CD4-positive, alpha-beta T cell (primary cell): ENCODE measurements around the gene EML4. TPM values are rescaled to one million over a fixed set of nuclear protein-coding genes. Genes with fewer than 3 reads are reported as not detected.

ENCODE experiments used
- ATAC-seq: fragments of 200-7000 bp; cut with Tn5 transposase; one replicate; pipeline ENCODE4 v1.10.0; 2022; ENCODE audit warnings: mild to moderate bottlenecking; ENCODE audit not compliant: poor library complexity
- CTCF ChIA-PET: fragments of 350-600 bp; sonication (Branson Sonifier 250); formaldehyde crosslinking; loops from one replicate; lab custom pipeline; 2021; ENCODE audit warnings: antibody characterized with exemption, inconsistent platforms; lab: Charles Lee
- POLR2A ChIA-PET: fragments of 350-600 bp; sonication (Branson Sonifier 250); formaldehyde crosslinking; loops from one replicate; lab custom pipeline; 2021; ENCODE audit warnings: antibody characterized with exemption, inconsistent platforms; lab: Charles Lee
- DNase-seq, 14 experiments: peaks; one replicate each; pipeline ENCODE4 v3.0.0-alpha.2; 2013 to 2020; ENCODE audit warnings: mixed read lengths in 2 of 14
- H3K27ac ChIP-seq, 2 donors: one replicate each; pipeline versions ENCODE4 v1.5.1 to v1.7.0; 2013; ENCODE audit warnings: low read length in 2 of 2, low read depth in 1 of 2, mild to moderate bottlenecking in 1 of 2
- H3K27me3 ChIP-seq, 2 experiments: 1 replicate in 1 of 2; 2 replicates in 1 of 2; pipeline versions ENCODE4 v1.6.1 to v1.7.0; 2013; ENCODE audit warnings: low read length in 2 of 2, control low read depth in 1 of 2, mild to moderate bottlenecking in 1 of 2, moderate library complexity in 1 of 2; ENCODE audit not compliant: insufficient read depth in 2 of 2, control insufficient read depth in 1 of 2
- H3K36me3 ChIP-seq: one replicate; pipeline ENCODE4 v1.6.1; 2013; ENCODE audit warnings: low read length, control low read depth; ENCODE audit not compliant: insufficient read depth
- H3K4me1 ChIP-seq: one replicate; pipeline ENCODE4 v1.6.1; 2013; ENCODE audit warnings: low read length, control low read depth; ENCODE audit not compliant: insufficient read depth
- H3K4me3 ChIP-seq: one replicate; pipeline ENCODE4 v1.5.1; 2013; ENCODE audit warnings: mild to moderate bottlenecking, low read length, moderate library complexity
- H3K9me3 ChIP-seq, 2 experiments: 1 replicate in 1 of 2; 2 replicates in 1 of 2; pipeline versions ENCODE4 v1.6.1 to v1.7.0; 2013; ENCODE audit warnings: low read length in 2 of 2, mild to moderate bottlenecking in 2 of 2, control low read depth in 1 of 2, moderate library complexity in 1 of 2; ENCODE audit not compliant: control insufficient read depth in 1 of 2, insufficient read depth in 1 of 2
- H3K27ac Mint-ChIP-seq: one replicate; pipeline ENCODE4 v1.8.0; 2020; ENCODE audit warnings: mixed read lengths
- H3K27me3 Mint-ChIP-seq: one replicate; pipeline ENCODE4 v1.8.0; 2021; ENCODE audit warnings: mixed read lengths
- H3K36me3 Mint-ChIP-seq: one replicate; pipeline ENCODE4 v1.8.0; 2021; ENCODE audit warnings: low read depth, mixed read lengths
- H3K4me1 Mint-ChIP-seq: one replicate; pipeline ENCODE4 v1.8.0; 2021; ENCODE audit warnings: low read depth, mixed read lengths
- H3K4me3 Mint-ChIP-seq: one replicate; pipeline ENCODE4 v1.8.0; 2020; ENCODE audit warnings: mild to moderate bottlenecking, mixed read lengths
- H3K9me3 Mint-ChIP-seq: one replicate; pipeline ENCODE4 v1.8.0; 2020; ENCODE audit warnings: mixed read lengths
- CTCF ChIP-seq: fragments of 200-600 bp; IDR thresholded peaks from one replicate; pipeline ENCODE4 v1.8.0; 2022; ENCODE audit warnings: antibody characterized with exemption, mild to moderate bottlenecking
- intact Hi-C, 2 experiments: fragments of 100-400 bp; cut with DNase I in 1 of 2; cut with micrococcal nuclease in 1 of 2; formaldehyde crosslinking; loops; one replicate each; pipeline versions ENCODE4 v1.15.1 to v1.9.0; 2023 to 2025; cut with DNase I, micrococcal nuclease
- total RNA-seq, 174 experiments: library from RNA in 2 of 174; stranded (reverse) in 2 of 174; gene quantifications; one replicate each; pipeline ENCODE4 v1.2.3 and lab custom pipeline; 2021 to 2026

EML4 gene
- total RNA-seq, 2 experiments from 2014 or later: 219 to 228 TPM

DNA sequence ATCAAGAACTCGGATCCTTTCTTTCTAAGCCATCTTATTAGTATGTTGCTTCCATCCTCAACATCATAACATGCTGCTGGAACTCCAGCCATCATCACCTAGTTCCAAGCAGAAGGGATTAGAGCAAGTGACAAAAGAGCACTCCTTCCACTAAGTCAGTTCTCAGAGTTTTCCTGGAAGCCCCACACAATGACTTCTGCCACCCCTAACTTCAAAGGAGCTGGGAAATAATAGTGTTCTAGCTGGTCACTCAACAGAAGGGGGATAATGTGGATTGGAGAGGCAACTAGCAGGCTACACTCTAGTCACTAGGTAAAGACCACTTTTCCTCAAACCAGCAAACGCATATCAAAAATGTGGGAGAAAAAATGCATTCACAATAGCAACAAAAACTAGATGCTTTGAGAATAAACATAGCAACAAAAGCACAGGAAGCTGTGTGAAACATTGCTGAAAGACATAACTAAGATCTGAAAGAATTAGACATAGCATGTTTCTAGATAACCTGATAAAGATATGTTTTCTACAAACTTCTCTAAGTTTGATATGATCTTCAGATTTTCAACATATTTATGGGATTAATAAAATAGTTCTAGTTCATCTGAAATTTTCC lies 152.4 kb downstream of the EML4 start:
- no peak for ATAC-seq
- H3K36me3 ChIP-seq: peaks cover 69% of the 10 kb centered on the region
- POLR2A ChIA-PET: interaction anchor here (0.7 kb wide), 1 partner anchor 10 kb away, joined by 3 read pairs; no protein-coding TSS in a partner anchor

DNA sequence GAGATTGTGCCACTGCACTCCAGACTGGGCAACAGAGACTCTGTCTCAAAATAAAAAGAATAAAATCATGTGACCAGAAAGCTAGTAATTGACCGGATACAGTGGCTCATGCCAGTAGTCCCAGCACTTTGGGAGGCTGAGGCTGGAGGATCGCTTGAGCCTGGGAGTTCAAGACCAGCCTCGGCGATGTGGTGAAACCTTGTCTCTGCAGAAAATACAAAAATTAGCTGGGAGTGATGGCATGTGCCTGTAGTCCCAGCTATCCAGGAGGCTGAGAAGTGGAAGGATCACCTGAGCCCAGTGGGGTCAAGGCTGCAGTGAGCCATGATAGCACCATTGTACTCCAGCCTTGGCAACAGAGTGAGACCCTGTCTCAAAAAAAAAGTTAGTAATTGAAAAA lies 155.1 kb downstream of the EML4 start:
- no peak overlapping the region for H3K27ac ChIP-seq
- H3K4me3 ChIP-seq: no peak overlapping the region
- Mint-ChIP-seq H3K9me3 (no peaks in the 10 kb centered on the region), H3K4me1 (peaks cover 19% of the 10 kb centered on the region), H3K4me3 (no peak overlapping the region), H3K27ac (peak overlapping the region; percentile 69), H3K27me3 (no peaks in the 10 kb centered on the region), H3K36me3 (peaks cover 86% of the 10 kb centered on the region)
- H3K4me1 ChIP-seq: peaks cover 5% of the 10 kb centered on the region
- intact Hi-C loops: no loop called here
- ATAC-seq (no peak), DNase-seq (no peak)
- TF ChIP-seq CTCF: no peak
- CTCF ChIA-PET: no interaction called here
- no peaks in the 10 kb centered on the region for H3K9me3 ChIP-seq
- H3K36me3 ChIP-seq: peaks cover 72% of the 10 kb centered on the region
- POLR2A ChIA-PET: no interaction called here
- no peaks in the 10 kb centered on the region for H3K27me3 ChIP-seq

More for the DNA sequence above, 152.4 kb downstream of the EML4 start:
- Histone ChIP-seq H3K27me3 (no peaks in the 10 kb centered on the region), H3K4me1 (peaks cover 8% of the 10 kb centered on the region), H3K4me3 (no peak overlapping the region), H3K27ac (no peak overlapping the region), H3K9me3 (no peaks in the 10 kb centered on the region)
- Mint-ChIP-seq H3K27me3 (no peaks in the 10 kb centered on the region), H3K4me3 (no peak overlapping the region), H3K27ac (peak overlapping the region; percentile 73), H3K4me1 (peaks cover 38% of the 10 kb centered on the region), H3K9me3 (no peaks in the 10 kb centered on the region), H3K36me3 (peaks cover 89% of the 10 kb centered on the region)
- peak in 1 of 14 experiments; percentile 42 for DNase-seq
- intact Hi-C loops: no loop called here
- CTCF ChIA-PET: no interaction called here
- TF ChIP-seq CTCF: no peak

DNA sequence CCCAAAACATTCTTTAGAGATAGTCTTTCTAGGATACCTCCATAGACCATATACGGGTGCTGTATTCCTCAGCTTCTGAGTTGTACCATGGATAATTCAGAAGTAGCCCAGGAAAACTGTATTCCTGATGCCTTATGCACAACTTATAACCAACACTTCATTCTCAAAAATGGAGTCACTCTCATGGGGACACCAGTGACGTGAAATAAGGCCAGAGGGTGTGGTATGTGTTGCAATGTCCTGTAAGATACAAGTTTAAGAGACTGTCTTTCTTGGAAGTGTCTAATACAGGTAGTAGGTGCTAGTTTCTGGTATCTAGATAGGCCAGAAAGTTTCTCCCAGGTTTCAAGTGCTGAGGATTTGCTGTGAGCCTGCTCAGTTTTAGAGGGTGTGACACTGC lies 155.8 kb downstream of the EML4 start:
- intact Hi-C loops: loop anchor here in 1 of 2 experiments (5.0 kb wide), 2 partner anchors 228 to 453 kb away; no protein-coding TSS in a partner anchor
- H3K36me3 Mint-ChIP-seq: peaks cover 88% of the 10 kb centered on the region
- Histone ChIP-seq H3K27me3 (no peaks in the 10 kb centered on the region), H3K4me1 (peaks cover 5% of the 10 kb centered on the region), H3K4me3 (no peak overlapping the region), H3K9me3 (no peaks in the 10 kb centered on the region), H3K36me3 (peaks cover 73% of the 10 kb centered on the region), H3K27ac (no peak overlapping the region)
- CTCF ChIA-PET: no interaction called here
- H3K4me1 Mint-ChIP-seq: peaks cover 18% of the 10 kb centered on the region
- H3K27me3 Mint-ChIP-seq: no peaks in the 10 kb centered on the region
- no peak for ATAC-seq
- no peak overlapping the region for H3K4me3 Mint-ChIP-seq
- no peak for TF ChIP-seq CTCF
- H3K27ac Mint-ChIP-seq: peak overlapping the region; percentile 69
- H3K9me3 Mint-ChIP-seq: no peaks in the 10 kb centered on the region
- POLR2A ChIA-PET: no interaction called here
- no peak for DNase-seq
